Activated T-cell treated with anti-CD3 and anti-CD28 coated beads, Interleukin-2, amount 50 U/mL, for 4 hours (primary cell): ENCODE data around the gene LMCD1. TPM values are rescaled to one million over a fixed set of nuclear protein-coding genes. Genes with fewer than 3 reads are reported as not detected.
"Not testable (repeated sequence)": the region's sequence is repeated elsewhere in the genome, so short reads cannot be mapped to it uniquely, and the experiment has no call there.

ENCODE experiments used
- ATAC-seq, 2 donors: fragments of 200-7000 bp; cut with Tn5 transposase; one replicate each; pipeline ENCODE4 v1.10.0; 2021
- DNase-seq: peaks from one replicate; pipeline ENCODE4 v3.0.0-alpha.2; 2020
- H3K27me3 Mint-ChIP-seq: one replicate; pipeline ENCODE4 v1.8.0; 2021; ENCODE audit warnings: low read depth, mixed read lengths
- H3K36me3 Mint-ChIP-seq: one replicate; pipeline ENCODE4 v1.8.0; 2022; ENCODE audit warnings: mixed read lengths; ENCODE audit not compliant: insufficient read depth
- H3K4me1 Mint-ChIP-seq: one replicate; pipeline ENCODE4 v1.8.0; 2021; ENCODE audit warnings: low read depth, mixed read lengths
- H3K4me3 Mint-ChIP-seq: one replicate; pipeline ENCODE4 v1.8.0; 2021; ENCODE audit warnings: mild to moderate bottlenecking, moderate library complexity, mixed read lengths
- H3K9me3 Mint-ChIP-seq: one replicate; pipeline ENCODE4 v1.8.0; 2021; ENCODE audit warnings: mixed read lengths
- total RNA-seq, 3 donors: library from RNA; stranded (reverse); gene quantifications; one replicate each; pipeline ENCODE4 v1.2.1, GENCODE V29; 2021

LMCD1 gene
- total RNA-seq, 3 donors from 2014 or later: 0.74 to 1.8 (median 0.76) TPM

DNA sequence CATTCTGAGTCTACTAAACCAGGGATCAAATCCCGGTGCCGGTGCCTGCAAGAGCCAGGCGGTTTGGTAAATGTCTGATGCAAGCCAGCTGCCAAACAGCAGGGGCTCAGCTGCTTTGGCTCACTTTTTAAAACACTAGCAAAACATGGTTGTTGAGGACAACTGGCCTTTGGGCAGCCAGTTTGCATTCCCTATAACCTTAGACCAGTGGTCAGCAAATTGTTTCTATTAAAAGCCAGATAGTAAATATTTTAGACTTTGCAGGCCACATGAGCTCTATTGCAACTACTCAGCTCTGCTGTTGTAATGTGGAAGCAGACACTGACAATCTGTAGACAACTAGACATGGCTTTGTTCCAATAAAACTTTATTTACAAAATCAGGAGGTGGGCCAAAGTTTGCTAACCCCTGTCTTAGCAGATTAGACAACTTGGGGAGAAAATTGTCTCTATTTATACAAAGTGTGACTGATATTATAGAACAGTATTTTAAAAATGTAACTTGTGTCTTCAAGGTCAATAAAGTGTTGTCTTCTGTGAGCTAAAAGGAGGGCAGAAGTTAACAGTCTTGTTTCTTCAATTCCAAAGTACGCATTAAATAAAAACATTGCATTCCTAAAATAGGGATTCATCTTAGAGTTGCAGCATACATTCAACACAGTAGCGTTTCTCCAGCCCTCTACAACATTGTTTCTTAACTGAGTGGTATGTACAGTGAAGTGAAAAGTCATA lies 75.4 kb downstream of the LMCD1 start:
- H3K4me1 Mint-ChIP-seq: no peaks in the 10 kb centered on the region
- peaks cover 2% of the 10 kb centered on the region for H3K27me3 Mint-ChIP-seq
- no peak for DNase-seq
- H3K4me3 Mint-ChIP-seq: no peak overlapping the region
- no peak for ATAC-seq
- H3K9me3 Mint-ChIP-seq: no peaks in the 10 kb centered on the region
- no peaks in the 10 kb centered on the region for H3K36me3 Mint-ChIP-seq

GRCh38 chr3:8578282-8578681 lies 76.7 kb downstream of the LMCD1 start:
- Mint-ChIP-seq H3K27me3 (no peaks in the 10 kb centered on the region), H3K9me3 (no peaks in the 10 kb centered on the region), H3K4me1 (no peaks in the 10 kb centered on the region), H3K4me3 (no peak overlapping the region), H3K36me3 (no peaks in the 10 kb centered on the region)
- ATAC-seq (no peak), DNase-seq (no peak)

DNA sequence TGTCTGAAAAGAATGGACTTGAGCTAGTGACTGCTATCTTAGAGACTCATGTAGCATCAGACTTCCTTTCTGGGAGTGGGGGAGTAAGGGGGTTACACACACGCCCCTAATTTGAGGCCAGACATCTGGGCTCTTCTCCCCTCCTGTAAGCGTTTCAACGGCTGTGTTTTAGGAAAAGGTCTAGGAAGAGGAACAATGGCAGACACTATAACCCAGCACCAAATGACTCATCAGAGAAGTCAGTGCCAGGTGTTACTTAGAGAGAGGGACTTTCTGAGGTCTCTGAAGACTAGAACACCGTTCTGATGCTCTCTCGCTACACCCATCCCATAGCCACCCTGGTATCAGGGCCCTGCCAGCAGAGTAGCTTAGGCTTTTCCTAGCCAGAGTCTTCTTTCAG lies 77.5 kb downstream of the LMCD1 start:
- Mint-ChIP-seq H3K4me1 (no peaks in the 10 kb centered on the region), H3K36me3 (no peaks in the 10 kb centered on the region), H3K4me3 (no peak overlapping the region)

DNA sequence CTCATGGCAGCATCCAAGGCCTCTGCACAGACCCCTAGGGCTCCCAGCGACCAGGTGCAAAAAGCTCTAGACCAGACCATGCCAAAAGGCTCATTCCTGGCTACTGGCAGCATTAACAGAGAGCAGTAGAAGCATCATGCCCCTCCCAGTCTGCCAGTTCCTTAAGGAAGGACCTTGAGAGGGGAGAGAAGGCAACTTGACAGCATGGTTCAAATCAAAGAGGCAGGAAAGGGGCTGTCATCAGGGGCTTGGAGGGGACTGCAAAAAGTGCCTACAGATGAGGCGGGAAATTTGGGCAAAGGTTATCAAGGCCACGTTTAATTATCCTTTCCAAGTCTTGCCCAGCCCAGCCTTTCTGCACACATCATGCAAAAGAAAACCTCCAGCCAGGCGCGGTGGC lies 78.3 kb downstream of the LMCD1 start:
- H3K9me3 Mint-ChIP-seq: no peaks in the 10 kb centered on the region
- H3K4me1 Mint-ChIP-seq: no peaks in the 10 kb centered on the region
- H3K4me3 Mint-ChIP-seq: no peak overlapping the region
- H3K27me3 Mint-ChIP-seq: no peaks in the 10 kb centered on the region
- no peaks in the 10 kb centered on the region for H3K36me3 Mint-ChIP-seq
- ATAC-seq (no peak), DNase-seq (no peak)

More for the DNA sequence above, 77.5 kb downstream of the LMCD1 start:
- Mint-ChIP-seq H3K9me3 (no peaks in the 10 kb centered on the region), H3K27me3 (no peaks in the 10 kb centered on the region)
- no peak for ATAC-seq
- no peak for DNase-seq

DNA sequence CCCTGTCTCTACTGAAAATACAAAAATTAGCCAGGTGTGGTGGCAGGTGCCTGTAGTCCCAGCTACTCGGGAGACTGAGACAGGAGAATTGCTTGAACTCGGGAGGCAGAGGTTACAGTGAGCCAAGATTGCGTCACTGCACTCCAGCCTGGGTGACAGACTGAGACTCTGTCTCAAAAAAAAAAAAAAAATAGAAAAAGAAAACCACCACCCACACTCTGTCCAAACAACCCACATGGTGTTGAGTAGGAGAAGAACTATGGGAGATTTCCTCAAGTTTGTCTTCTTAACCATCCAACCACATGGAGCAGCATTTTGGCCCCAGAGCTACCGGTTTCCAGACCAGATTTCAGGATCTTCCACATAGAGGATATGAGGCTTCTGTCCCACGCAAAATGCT lies 78.8 kb downstream of the LMCD1 start:
- not testable (repeated sequence) for H3K36me3 Mint-ChIP-seq, H3K4me3 Mint-ChIP-seq, H3K27me3 Mint-ChIP-seq, ATAC-seq, H3K4me1 Mint-ChIP-seq, DNase-seq, H3K9me3 Mint-ChIP-seq

DNA sequence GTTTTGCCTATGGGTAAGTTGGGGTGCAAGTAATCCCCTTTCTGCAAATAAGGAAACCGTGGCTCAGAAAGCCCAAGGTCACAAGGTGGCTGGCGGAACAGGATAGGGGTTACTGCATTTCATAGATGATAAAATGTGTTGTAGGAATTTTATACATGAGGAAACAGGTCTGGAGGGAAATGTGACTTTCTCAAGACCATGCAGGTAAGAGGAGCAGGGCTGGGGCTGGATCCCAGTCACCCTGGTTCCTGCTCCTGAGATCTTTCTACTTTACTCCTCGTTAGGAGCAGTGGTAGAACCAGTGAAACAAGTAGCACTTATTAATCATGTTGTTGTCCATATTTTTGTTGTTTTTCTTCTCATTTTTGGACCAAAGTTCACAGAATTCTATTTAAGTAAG lies 79.8 kb downstream of the LMCD1 start:
- H3K4me1 Mint-ChIP-seq: no peaks in the 10 kb centered on the region
- no peak for DNase-seq
- no peaks in the 10 kb centered on the region for H3K9me3 Mint-ChIP-seq
- no peaks in the 10 kb centered on the region for H3K36me3 Mint-ChIP-seq
- no peak for ATAC-seq
- H3K27me3 Mint-ChIP-seq: peaks cover under 1% of the 10 kb centered on the region
- no peak overlapping the region for H3K4me3 Mint-ChIP-seq

GRCh38 chr3:8581806-8582445 lies 80.3 kb downstream of the LMCD1 start:
- no peak for DNase-seq
- peaks cover 3% of the 10 kb centered on the region for H3K27me3 Mint-ChIP-seq
- H3K9me3 Mint-ChIP-seq: no peaks in the 10 kb centered on the region
- no peaks in the 10 kb centered on the region for H3K36me3 Mint-ChIP-seq
- no peak overlapping the region for H3K4me3 Mint-ChIP-seq
- no peaks in the 10 kb centered on the region for H3K4me1 Mint-ChIP-seq
- no peak for ATAC-seq

- Mint-ChIP-seq H3K27me3 (peaks cover 3% of the 10 kb centered on the region), H3K9me3 (no peaks in the 10 kb centered on the region), H3K36me3 (no peaks in the 10 kb centered on the region), H3K4me1 (no peaks in the 10 kb centered on the region), H3K4me3 (no peak overlapping the region)
- no peak for ATAC-seq
- DNase-seq: no peak
Measured at GRCh38 chr3:8584661-8585060, 83.0 kb downstream of the LMCD1 start.

DNA sequence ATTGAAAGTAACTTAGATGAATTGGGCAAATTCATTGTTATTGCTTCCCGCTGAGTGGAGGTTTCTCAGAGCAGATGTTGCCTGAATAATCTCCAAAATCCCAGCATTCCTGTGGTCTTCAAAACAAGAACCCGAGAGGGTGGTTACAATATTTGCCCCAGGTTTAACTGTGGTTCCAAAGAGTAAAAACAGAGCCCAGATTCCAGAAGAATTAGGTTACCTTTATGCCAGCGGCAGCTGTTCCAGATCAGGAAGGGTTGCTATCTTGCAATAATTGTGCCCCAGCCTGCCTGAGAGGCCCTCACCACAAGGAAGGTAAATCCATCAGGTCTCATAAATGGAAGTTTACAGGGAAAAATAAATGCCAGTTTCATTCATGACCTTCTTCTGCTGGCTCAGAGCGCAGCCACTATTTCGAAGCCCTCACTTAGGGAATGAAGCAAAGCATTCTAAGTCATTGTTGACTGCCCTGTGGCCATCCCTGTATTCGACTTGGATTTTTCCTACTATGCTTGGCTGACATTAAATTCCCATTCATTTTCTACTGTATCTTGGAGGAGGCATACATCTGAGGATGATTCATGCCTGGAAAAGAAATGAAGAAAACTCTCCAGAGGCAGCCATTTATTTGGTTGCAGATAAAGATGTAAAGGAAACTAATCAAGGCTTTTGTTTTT lies 88.4 kb downstream of the LMCD1 start:
- no peak for DNase-seq
- ATAC-seq: no peak
- no peaks in the 10 kb centered on the region for H3K9me3 Mint-ChIP-seq
- H3K36me3 Mint-ChIP-seq: no peaks in the 10 kb centered on the region
- peaks cover 3% of the 10 kb centered on the region for H3K27me3 Mint-ChIP-seq
- no peaks in the 10 kb centered on the region for H3K4me1 Mint-ChIP-seq
- no peak overlapping the region for H3K4me3 Mint-ChIP-seq

DNA sequence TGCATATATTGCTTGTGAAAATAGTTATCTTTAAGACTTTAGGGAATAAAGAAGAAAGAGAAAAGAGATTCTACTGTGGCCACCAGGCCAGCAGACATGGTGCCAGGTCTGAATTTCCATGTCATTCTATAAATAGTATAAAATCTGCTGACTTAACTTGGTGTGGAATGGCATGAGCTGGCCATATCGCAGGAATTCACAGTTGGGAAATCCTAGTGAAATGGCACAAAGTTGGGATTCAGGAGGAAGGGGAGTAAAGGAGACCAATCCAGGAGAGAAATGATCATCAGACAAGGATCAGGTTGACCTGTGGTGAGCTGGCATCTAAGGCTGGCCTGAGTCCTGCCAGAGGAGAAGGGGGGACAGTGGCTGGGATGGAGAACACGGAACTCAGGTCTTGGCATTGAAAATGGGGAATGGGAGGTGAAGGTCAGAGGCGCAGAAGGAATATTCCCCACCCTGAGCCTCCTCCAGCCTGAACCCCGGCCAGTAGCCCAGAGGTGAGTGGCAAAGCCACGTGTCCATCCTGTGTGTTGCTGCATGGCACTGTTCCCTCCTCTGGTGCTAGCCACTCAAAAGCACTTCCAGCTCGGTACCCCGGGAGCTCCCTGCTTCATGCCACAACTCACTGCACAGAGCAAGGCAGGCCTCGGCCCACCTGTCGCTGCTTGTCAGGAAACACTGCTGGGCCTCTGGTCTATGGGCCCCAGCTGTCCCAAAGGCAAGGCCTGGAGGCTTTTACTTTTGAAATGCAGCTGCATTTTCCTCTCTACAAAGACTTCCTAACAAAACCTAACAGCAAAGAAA lies 91.6 kb downstream of the LMCD1 start:
- no peak overlapping the region for H3K4me3 Mint-ChIP-seq
- ATAC-seq: no peak

GRCh38 chr3:8595252-8595651 lies 93.6 kb downstream of the LMCD1 start:
- no peaks in the 10 kb centered on the region for H3K27me3 Mint-ChIP-seq
- DNase-seq (no peak), ATAC-seq (no peak)
- no peaks in the 10 kb centered on the region for H3K9me3 Mint-ChIP-seq
- no peaks in the 10 kb centered on the region for H3K36me3 Mint-ChIP-seq
- H3K4me1 Mint-ChIP-seq: no peaks in the 10 kb centered on the region
- H3K4me3 Mint-ChIP-seq: no peak overlapping the region

More for the DNA sequence above, 91.6 kb downstream of the LMCD1 start:
- no peaks in the 10 kb centered on the region for H3K36me3 Mint-ChIP-seq
- no peak for DNase-seq
- no peaks in the 10 kb centered on the region for H3K4me1 Mint-ChIP-seq
- H3K27me3 Mint-ChIP-seq: no peaks in the 10 kb centered on the region
- H3K9me3 Mint-ChIP-seq: no peaks in the 10 kb centered on the region

- Mint-ChIP-seq H3K4me1 (no peaks in the 10 kb centered on the region), H3K27me3 (no peaks in the 10 kb centered on the region), H3K4me3 (no peak overlapping the region), H3K36me3 (no peaks in the 10 kb centered on the region), H3K9me3 (no peaks in the 10 kb centered on the region)
- ATAC-seq: no peak
- DNase-seq: no peak
Measured at GRCh38 chr3:8595695-8596115, 94.1 kb downstream of the LMCD1 start.

DNA sequence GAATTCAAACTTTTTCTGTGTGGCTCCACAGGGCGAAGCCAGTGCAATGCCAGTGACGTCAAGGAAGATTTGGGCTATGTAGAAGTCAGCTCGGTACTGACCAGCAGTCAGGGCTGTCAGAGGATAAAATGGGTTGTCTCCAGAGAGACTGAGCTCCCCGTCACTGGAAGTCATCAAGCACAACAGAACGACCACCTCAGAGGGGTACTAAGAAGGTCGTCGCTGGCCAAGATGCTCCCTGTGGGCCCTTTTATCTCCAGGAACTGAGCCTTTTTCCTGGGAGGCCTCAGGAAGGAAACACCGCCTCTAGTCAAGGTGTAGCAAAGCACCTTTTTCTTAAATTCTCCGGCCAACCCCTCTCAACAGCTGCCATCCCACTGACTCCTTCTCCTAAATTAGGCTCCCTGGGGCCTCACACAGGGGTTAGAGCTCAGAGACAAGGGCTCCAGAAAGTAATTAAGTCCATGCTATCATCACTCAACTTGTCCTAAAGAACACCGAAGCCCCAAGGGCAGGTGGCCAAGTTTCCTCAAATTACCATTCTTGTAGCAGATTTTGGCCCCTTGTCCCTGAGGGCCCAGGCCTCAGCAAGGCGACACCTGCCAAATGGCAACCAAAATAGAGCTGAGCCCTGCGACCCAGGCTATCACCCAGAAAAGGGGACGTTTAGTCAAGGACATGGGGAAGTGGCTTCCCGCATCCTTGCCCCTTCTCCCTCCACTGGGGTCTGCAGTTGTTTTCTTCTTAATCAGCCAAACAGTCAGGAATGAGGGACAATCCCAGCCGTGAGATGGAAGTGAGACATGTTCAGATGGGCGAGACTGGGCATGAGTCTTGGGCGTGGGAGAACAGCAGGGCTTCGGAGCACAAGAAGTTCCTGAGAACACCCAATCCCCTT lies 94.9 kb downstream of the LMCD1 start:
- Mint-ChIP-seq H3K27me3 (no peaks in the 10 kb centered on the region), H3K36me3 (no peaks in the 10 kb centered on the region), H3K4me3 (no peak overlapping the region), H3K4me1 (no peaks in the 10 kb centered on the region), H3K9me3 (no peaks in the 10 kb centered on the region)
- DNase-seq: no peak
- no peak for ATAC-seq
